Endothelial cell of umbilical vein (primary cell): ENCODE measurements around the gene TLCD2. TPM values are rescaled to one million over a fixed set of nuclear protein-coding genes. Genes with fewer than 3 reads are reported as not detected.

Experiments used
- BruUV-seq: library from RNA; stranded (reverse); fragments of 400-500 nt; replicated peaks from 2 replicates; lab custom pipeline; 2021; lab: Mats Ljungman, UMichigan
- CTCF ChIA-PET: fragments of 300-600, 350-600 bp; sonication (Branson Sonifier 250); formaldehyde crosslinking; loops from one replicate; lab custom pipeline; 2021; ENCODE audit warnings: antibody characterized with exemption, inconsistent platforms; lab: Charles Lee
- POLR2A ChIA-PET: fragments of 300-600, 350-600 bp; sonication (Branson Sonifier 250); formaldehyde crosslinking; loops from one replicate; lab custom pipeline; 2021; ENCODE audit warnings: antibody characterized with exemption, inconsistent platforms; lab: Charles Lee
- DNase-seq: peaks from one replicate; pipeline ENCODE4 v3.0.0-alpha.2; 2011; ENCODE audit warnings: low read depth, low spot score
- FAIRE-seq: peaks from 2 replicates; lab custom pipeline; 2011; peaks lifted over from hg19 to GRCh38; lab: Jason Lieb, UNC
- H2AFZ ChIP-seq: 2 replicates; pipeline ENCODE4 v1.6.0; 2012; ENCODE audit warnings: low read depth, low read length, control low read depth, inconsistent platforms
- H3K27ac ChIP-seq: 2 replicates; pipeline ENCODE4 v1.5.1; 2011; ENCODE audit warnings: low read depth, mild to moderate bottlenecking, control low read depth, low read length, moderate library complexity; ENCODE audit not compliant: insufficient read depth
- H3K27me3 ChIP-seq, 2 experiments: 2 replicates each; pipeline versions ENCODE4 v1.6.0 to v1.6.1; 2011; ENCODE audit warnings: low read length in 2 of 2, mixed read lengths in 1 of 2; ENCODE audit not compliant: control insufficient read depth in 2 of 2, insufficient read depth in 2 of 2
- H3K36me3 ChIP-seq, 2 experiments: 2 replicates in 1 of 2; 3 replicates in 1 of 2; pipeline ENCODE4 v1.5.1; 2011; ENCODE audit warnings: low read length in 2 of 2, mild to moderate bottlenecking in 1 of 2, moderate library complexity in 1 of 2; ENCODE audit not compliant: control insufficient read depth in 2 of 2, insufficient read depth in 2 of 2; ENCODE audit errors: extremely low read depth in 1 of 2
- H3K4me1 ChIP-seq: 3 replicates; pipeline ENCODE4 v1.5.1; 2011; ENCODE audit warnings: mild to moderate bottlenecking, low read length; ENCODE audit not compliant: control insufficient read depth, insufficient read depth; ENCODE audit errors: extremely low read depth
- H3K4me2 ChIP-seq: 2 replicates; pipeline ENCODE4 v1.6.1; 2011; ENCODE audit warnings: low read length, control low read depth, mixed read lengths; ENCODE audit not compliant: insufficient read depth
- H3K4me3 ChIP-seq, 3 experiments: fragments of 200-600 bp in 1 of 3; sonication (generic), shearing (Covaris generic) in 1 of 3; replicated peaks in 1 of 3; 2 replicates each; pipeline ENCODE4 v1.5.1; 2011 to 2016; ENCODE audit warnings: control low read depth in 3 of 3, low read length in 3 of 3, mild to moderate bottlenecking in 2 of 3, inconsistent platforms in 1 of 3, low read depth in 1 of 3, moderate library complexity in 1 of 3; ENCODE audit not compliant: insufficient read depth in 1 of 3
- H3K79me2 ChIP-seq: 2 replicates; pipeline ENCODE4 v1.6.0; 2012; ENCODE audit warnings: low read length, inconsistent platforms; ENCODE audit not compliant: control insufficient read depth, insufficient read depth
- H3K9ac ChIP-seq: replicated peaks from 2 replicates; pipeline ENCODE3; 2011; ENCODE audit warnings: low read length, control low read depth; ENCODE audit not compliant: insufficient read depth; ENCODE audit errors: extremely low read depth
- H3K9me1 ChIP-seq: replicated peaks from 3 replicates; pipeline ENCODE4 v1.6.0; 2011; ENCODE audit warnings: mild to moderate bottlenecking, low read length; ENCODE audit not compliant: control insufficient read depth, insufficient read depth; ENCODE audit errors: extremely low read depth
- H3K9me3 ChIP-seq: replicated peaks from 2 replicates; pipeline ENCODE4 v1.5.1; 2012; ENCODE audit warnings: low read length, inconsistent platforms; ENCODE audit not compliant: control insufficient read depth, insufficient read depth
- H4K20me1 ChIP-seq: replicated peaks from 2 replicates; pipeline ENCODE3; 2011; ENCODE audit warnings: mild to moderate bottlenecking, low read length; ENCODE audit not compliant: control insufficient read depth, insufficient read depth; ENCODE audit errors: extremely low read depth
- EZH2 ChIP-seq: IDR thresholded peaks from 2 replicates; pipeline ENCODE4 v1.6.1; 2012; ENCODE audit warnings: borderline replicate concordance, low read depth, mild to moderate bottlenecking, moderate library complexity, low read length, inconsistent platforms; ENCODE audit not compliant: severe bottlenecking
- FOS ChIP-seq: IDR thresholded peaks from 2 replicates; pipeline ENCODE4 v1.6.1; 2011; ENCODE audit warnings: mild to moderate bottlenecking, low read length, moderate library complexity, borderline replicate concordance; ENCODE audit not compliant: insufficient read depth
- GATA2 ChIP-seq: IDR thresholded peaks from 2 replicates; pipeline ENCODE4 v1.7.0; 2011; ENCODE audit warnings: low read depth, mild to moderate bottlenecking, moderate library complexity, mixed read lengths, low read length; ENCODE audit not compliant: insufficient read length, insufficient read depth
- JUN ChIP-seq: IDR thresholded peaks from 2 replicates; pipeline ENCODE4 v1.6.1; 2011; ENCODE audit warnings: borderline replicate concordance, low read depth; ENCODE audit not compliant: insufficient read length, insufficient read depth
- MYC ChIP-seq: IDR thresholded peaks from one replicate; pipeline ENCODE4 v1.6.1; 2011; ENCODE audit warnings: mild to moderate bottlenecking, low read depth, low read length
- POLR2A ChIP-seq: IDR thresholded peaks from 2 replicates; pipeline ENCODE4 v1.6.1; 2012; ENCODE audit warnings: low read depth, mild to moderate bottlenecking, control low read depth, low read length
- POLR2AphosphoS5 ChIP-seq: IDR thresholded peaks from 2 replicates; pipeline ENCODE4 v1.6.1; 2012; ENCODE audit warnings: low read depth, mild to moderate bottlenecking, control low read depth, low read length, moderate library complexity; ENCODE audit not compliant: insufficient read depth
- dilution Hi-C: fragments of 300-500 bp; cut with MboI; formaldehyde crosslinking; loops from one replicate; pipeline ENCODE4 v1.15.0; 2019; ENCODE audit warnings: low sequenced_read_pairs; ENCODE audit not compliant: extremely low pct_ligation_motif_present
- intact Hi-C: fragments of 100-400 bp; cut with micrococcal nuclease; formaldehyde crosslinking; loops from one replicate; pipeline ENCODE4 v1.10.0; 2022
- polyA plus RNA-seq, 4 experiments: library from polyadenylated mRNA; depleted of rRNA in 3 of 4; stranded (reverse) in 3 of 4; unstranded in 1 of 4; fragments of >200 nt; gene quantifications; 2 replicates each; pipeline versions ENCODE4 v1.2.1 to v1.2.3, GENCODE V29; 2011 to 2012; ENCODE audit warnings: missing spikeins in 1 of 4
- total RNA-seq: library from RNA; stranded (reverse); gene quantifications from 2 replicates; pipeline ENCODE4 v1.2.3, GENCODE V29; 2021
- TF ChIP-seq, protein P1 (sequence below), 2 donors: IDR thresholded peaks; 1 replicate in 1 of 2; 2 replicates in 1 of 2; pipeline ENCODE4 v1.5.1; 2011; ENCODE audit warnings: low read length in 2 of 2, mild to moderate bottlenecking in 2 of 2, moderate library complexity in 2 of 2, control low read depth in 1 of 2, inconsistent platforms in 1 of 2, low read depth in 1 of 2; ENCODE audit not compliant: insufficient read depth in 1 of 2; ENCODE audit errors: extremely low read depth in 1 of 2
- TF ChIP-seq, protein P2 (sequence below): IDR thresholded peaks from 2 replicates; pipeline ENCODE4 v1.6.1; 2011; ENCODE audit not compliant: insufficient read depth, insufficient read length

The TLCD2 gene
- total and polyA plus RNA-seq, 2 donors (not counting 3 experiments of a cell fraction or from before 2014, with no cell fraction given), result 0.72 to 2.1 TPM

DNA sequence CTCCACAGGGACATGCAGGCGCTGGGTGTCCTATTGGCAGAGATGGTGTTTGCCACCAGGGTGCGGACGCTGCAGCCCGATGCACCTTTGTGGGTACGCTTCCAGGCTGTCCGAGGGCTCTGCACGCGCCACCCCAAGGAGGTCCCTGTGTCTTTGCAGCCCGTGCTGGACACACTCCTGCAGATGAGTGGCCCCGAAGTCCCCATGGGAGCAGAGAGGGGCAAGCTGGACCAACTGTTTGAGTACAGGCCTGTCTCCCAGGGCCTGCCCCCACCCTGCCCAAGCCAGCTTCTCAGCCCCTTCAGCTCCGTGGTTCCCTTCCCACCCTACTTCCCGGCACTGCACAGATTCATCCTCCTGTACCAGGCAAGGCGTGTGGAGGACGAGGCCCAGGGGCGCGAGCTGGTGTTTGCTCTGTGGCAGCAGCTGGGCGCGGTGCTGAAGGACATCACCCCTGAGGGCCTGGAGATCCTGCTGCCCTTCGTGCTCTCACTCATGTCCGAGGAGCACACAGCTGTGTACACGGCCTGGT lies 17.1 kb upstream of the TLCD2 start:
- no peak for DNase-seq
- peaks cover 0 to 3% of the 10 kb centered on the region in 2 experiments for H3K36me3 ChIP-seq
- H3K9me3 ChIP-seq, result no peaks in the 10 kb centered on the region
- intact Hi-C loops (no loop called here), dilution Hi-C loops (no loop called here)
- TF ChIP-seq EZH2 (no peak), POLR2AphosphoS5 (no peak), JUN (no peak), FOS (no peak), MYC (no peak), GATA2 (no peak), POLR2A (no peak)
- TF ChIP-seq, protein P1, sequence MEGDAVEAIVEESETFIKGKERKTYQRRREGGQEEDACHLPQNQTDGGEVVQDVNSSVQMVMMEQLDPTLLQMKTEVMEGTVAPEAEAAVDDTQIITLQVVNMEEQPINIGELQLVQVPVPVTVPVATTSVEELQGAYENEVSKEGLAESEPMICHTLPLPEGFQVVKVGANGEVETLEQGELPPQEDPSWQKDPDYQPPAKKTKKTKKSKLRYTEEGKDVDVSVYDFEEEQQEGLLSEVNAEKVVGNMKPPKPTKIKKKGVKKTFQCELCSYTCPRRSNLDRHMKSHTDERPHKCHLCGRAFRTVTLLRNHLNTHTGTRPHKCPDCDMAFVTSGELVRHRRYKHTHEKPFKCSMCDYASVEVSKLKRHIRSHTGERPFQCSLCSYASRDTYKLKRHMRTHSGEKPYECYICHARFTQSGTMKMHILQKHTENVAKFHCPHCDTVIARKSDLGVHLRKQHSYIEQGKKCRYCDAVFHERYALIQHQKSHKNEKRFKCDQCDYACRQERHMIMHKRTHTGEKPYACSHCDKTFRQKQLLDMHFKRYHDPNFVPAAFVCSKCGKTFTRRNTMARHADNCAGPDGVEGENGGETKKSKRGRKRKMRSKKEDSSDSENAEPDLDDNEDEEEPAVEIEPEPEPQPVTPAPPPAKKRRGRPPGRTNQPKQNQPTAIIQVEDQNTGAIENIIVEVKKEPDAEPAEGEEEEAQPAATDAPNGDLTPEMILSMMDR (IDR thresholded peaks at IDR 0.05; ENCODE audit: extremely low read depth in 1 of 2, insufficient read depth in 1 of 2, low read depth in 1 of 2, low read length in 2 of 2), result no peak
- TF ChIP-seq, protein P2, sequence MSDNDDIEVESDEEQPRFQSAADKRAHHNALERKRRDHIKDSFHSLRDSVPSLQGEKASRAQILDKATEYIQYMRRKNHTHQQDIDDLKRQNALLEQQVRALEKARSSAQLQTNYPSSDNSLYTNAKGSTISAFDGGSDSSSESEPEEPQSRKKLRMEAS, result no peak
- no peak overlapping the region for H2AFZ ChIP-seq
- no peak overlapping the region for H3K4me3 ChIP-seq
- FAIRE-seq, result no peak
- peaks cover 2% of the 10 kb centered on the region for H3K79me2 ChIP-seq
- H3K4me2 ChIP-seq, result no peak overlapping the region
- no peaks in the 10 kb centered on the region for H4K20me1 ChIP-seq
- ChIA-PET POLR2A (interaction anchor here (1.1 kb wide), 1 partner anchor 11 kb away, joined by 6 read pairs; no protein-coding TSS in a partner anchor), CTCF (interaction anchor here (1.1 to 12.8 kb wide), 3 partner anchors 42 to 58 kb away, joined by 3 to 262 read pairs (median 3); no protein-coding TSS in a partner anchor)
- no peaks in the 10 kb centered on the region for H3K9me1 ChIP-seq
- no peak overlapping the region for H3K27ac ChIP-seq
- peaks cover 7% of the 10 kb centered on the region for H3K4me1 ChIP-seq
- BruUV-seq, result no TSS peak
- no peaks in the 10 kb centered on the region for H3K27me3 ChIP-seq
- no peak overlapping the region for H3K9ac ChIP-seq
